ENCODE results near the gene ELMO3.

DNA sequence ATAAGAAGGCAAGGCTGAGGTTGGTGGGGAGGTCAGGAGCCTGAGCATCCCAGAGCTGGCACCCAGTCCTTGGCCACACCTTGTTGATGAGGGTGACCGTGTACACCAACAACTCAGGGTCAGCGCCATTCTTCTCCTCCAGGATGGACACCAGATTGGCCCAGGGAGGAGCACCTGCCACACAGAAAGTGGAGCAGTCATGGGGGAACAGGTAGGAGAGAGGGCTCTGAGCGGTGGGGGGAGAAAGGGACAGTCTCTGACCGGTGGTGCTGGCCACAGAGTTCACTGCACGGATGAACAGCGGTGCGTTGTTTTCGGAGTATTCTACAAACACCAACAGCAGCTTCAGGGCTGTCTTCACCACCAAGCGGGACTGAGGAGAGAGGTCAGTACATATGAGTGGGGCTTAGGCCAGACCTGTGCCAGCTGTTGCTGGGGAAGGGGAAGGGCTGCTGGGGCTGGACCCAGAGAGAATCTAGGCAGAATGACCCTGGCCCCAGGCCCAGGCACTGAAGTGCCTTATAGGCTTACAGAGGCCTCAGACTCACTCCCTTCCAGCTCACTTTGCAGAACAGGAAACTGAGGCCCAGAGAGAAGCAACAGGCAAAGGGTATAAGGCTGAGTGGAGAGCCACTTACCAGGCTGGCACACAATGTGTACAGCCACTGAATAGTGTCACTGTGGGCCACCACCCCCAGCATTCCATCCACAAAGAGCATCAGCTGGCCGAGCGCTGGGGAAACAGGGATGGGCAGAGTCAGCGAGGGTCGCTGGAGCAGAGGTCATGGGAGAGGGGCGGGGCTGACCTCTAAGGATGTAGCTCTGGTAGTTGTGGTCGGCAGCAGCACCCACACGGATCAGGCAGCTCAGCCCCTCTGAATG is 38.7 kb downstream of the ELMO3 start:
- TF ChIP-seq POLR2A (IDR thresholded peaks at IDR 0.05; ENCODE audit: low read depth, low read length): no peak
- TF ChIP-seq JUN (IDR thresholded peaks at IDR 0.05; ENCODE audit: borderline replicate concordance, insufficient read depth, insufficient read length, low read depth): no peak
- no peak for TF ChIP-seq CTCF (IDR thresholded peaks at IDR 0.05; ENCODE audit: extremely low read depth in 1 of 2, insufficient read depth in 1 of 2, low read depth in 1 of 2, low read length in 2 of 2)
- TF ChIP-seq EZH2 (IDR thresholded peaks at IDR 0.05; ENCODE audit: borderline replicate concordance, low read depth, low read length, severe bottlenecking): no peak
- no peak for TF ChIP-seq FOS (IDR thresholded peaks at IDR 0.05; ENCODE audit: borderline replicate concordance, insufficient read depth, low read length)
- TF ChIP-seq POLR2AphosphoS5 (IDR thresholded peaks at IDR 0.05; ENCODE audit: insufficient read depth, low read depth, low read length): no peak
- TF ChIP-seq, protein P1, sequence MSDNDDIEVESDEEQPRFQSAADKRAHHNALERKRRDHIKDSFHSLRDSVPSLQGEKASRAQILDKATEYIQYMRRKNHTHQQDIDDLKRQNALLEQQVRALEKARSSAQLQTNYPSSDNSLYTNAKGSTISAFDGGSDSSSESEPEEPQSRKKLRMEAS (IDR thresholded peaks at IDR 0.05; ENCODE audit: insufficient read depth, insufficient read length): no peak
- no peak for TF ChIP-seq MYC (IDR thresholded peaks at IDR 0.05; ENCODE audit: low read depth, low read length)

Measured in endothelial cell of umbilical vein (primary cell).